Endodermal cell (in vitro differentiated cells): Measurements from ENCODE around the gene CLHC1. TPM values are rescaled to one million over a fixed set of nuclear protein-coding genes. Genes with fewer than 3 reads are reported as not detected.
"Not testable (repeated sequence)": the region's sequence is repeated elsewhere in the genome, so short reads cannot be mapped to it uniquely, and the experiment has no call there.

Experiments
- DNase-seq: peaks from one replicate; pipeline ENCODE4 v3.0.0-alpha.2; 2017
- H3K27ac ChIP-seq: 2 replicates; pipeline ENCODE4 v1.5.1; 2013; ENCODE audit warnings: mild to moderate bottlenecking, low read depth, low read length, moderate library complexity
- H3K27me3 ChIP-seq: 2 replicates; pipeline ENCODE4 v1.6.1; 2013; ENCODE audit warnings: mild to moderate bottlenecking, low read length, moderate library complexity; ENCODE audit not compliant: insufficient read depth, control insufficient read depth, poor library complexity, severe bottlenecking
- H3K36me3 ChIP-seq: 2 replicates; pipeline ENCODE4 v1.7.0; 2013; ENCODE audit warnings: mild to moderate bottlenecking, low read length, moderate library complexity; ENCODE audit not compliant: control insufficient read depth, insufficient read depth
- H3K4me1 ChIP-seq: one replicate; pipeline ENCODE4 v1.7.0; 2013; ENCODE audit warnings: low read length; ENCODE audit not compliant: control insufficient read depth, insufficient read depth
- H3K4me3 ChIP-seq: 2 replicates; pipeline ENCODE4 v1.5.1; 2013; ENCODE audit warnings: mild to moderate bottlenecking, low read length, moderate library complexity
- H3K9ac ChIP-seq: 2 replicates; pipeline ENCODE4 v1.6.1; 2013; ENCODE audit warnings: mild to moderate bottlenecking, low read length, moderate library complexity; ENCODE audit not compliant: poor library complexity, severe bottlenecking; ENCODE audit errors: extremely low read depth
- H3K9me3 ChIP-seq: 2 replicates; pipeline ENCODE4 v1.6.1; 2013; ENCODE audit warnings: mild to moderate bottlenecking, low read length, moderate library complexity; ENCODE audit not compliant: control insufficient read depth
- H3K27ac Mint-ChIP-seq: 2 replicates; pipeline ENCODE4 v1.8.0; 2020; ENCODE audit warnings: mixed read lengths
- H3K27me3 Mint-ChIP-seq: 2 replicates; pipeline ENCODE4 v1.8.0; 2021; ENCODE audit warnings: mild to moderate bottlenecking, mixed read lengths; ENCODE audit not compliant: insufficient read depth
- H3K36me3 Mint-ChIP-seq: 2 replicates; pipeline ENCODE4 v1.8.0; 2020; ENCODE audit warnings: low read depth, mixed read lengths
- H3K4me1 Mint-ChIP-seq: 2 replicates; pipeline ENCODE4 v1.8.0; 2020; ENCODE audit warnings: mixed read lengths
- H3K4me3 Mint-ChIP-seq: 2 replicates; pipeline ENCODE4 v1.8.0; 2020; ENCODE audit warnings: mild to moderate bottlenecking, moderate library complexity, mixed read lengths
- H3K9me3 Mint-ChIP-seq: 2 replicates; pipeline ENCODE4 v1.8.0; 2020; ENCODE audit warnings: mild to moderate bottlenecking, mixed read lengths
- WGBS, 2 experiments: methylation state at CpG; one replicate each; pipeline versions ENCODE4 v1.1.5 to v1.1.7; 2013; ENCODE audit warnings: missing lambda C conversion rate in 2 of 2, mixed read lengths in 1 of 2; ENCODE audit not compliant: insufficient coverage in 1 of 2, insufficient read length in 1 of 2; 5-methylcytosine and 5-hydroxymethylcytosine counted together
- total RNA-seq, 2 donors: library from RNA; stranded (reverse); fragmentation: NEBNext Ultra II Directional in 1 of 2; extraction: Animal tissue kit (Norgen Biotek cat#: 25700) in 1 of 2; gene quantifications; 2 replicates in 1 of 2; 3 replicates in 1 of 2; pipeline ENCODE4 v1.2.1, GENCODE V29; 2021
- TF ChIP-seq, protein P1 (sequence below): fragments of 200-600 bp; sonication (generic); conservative IDR thresholded peaks from 2 replicates; pipeline ENCODE4 v1.5.0; 2021; ENCODE audit warnings: antibody characterized with exemption, mild to moderate bottlenecking

Gene CLHC1
- total RNA-seq, 2 donors from 2014 or later, result 15.4 to 17.9 TPM

DNA sequence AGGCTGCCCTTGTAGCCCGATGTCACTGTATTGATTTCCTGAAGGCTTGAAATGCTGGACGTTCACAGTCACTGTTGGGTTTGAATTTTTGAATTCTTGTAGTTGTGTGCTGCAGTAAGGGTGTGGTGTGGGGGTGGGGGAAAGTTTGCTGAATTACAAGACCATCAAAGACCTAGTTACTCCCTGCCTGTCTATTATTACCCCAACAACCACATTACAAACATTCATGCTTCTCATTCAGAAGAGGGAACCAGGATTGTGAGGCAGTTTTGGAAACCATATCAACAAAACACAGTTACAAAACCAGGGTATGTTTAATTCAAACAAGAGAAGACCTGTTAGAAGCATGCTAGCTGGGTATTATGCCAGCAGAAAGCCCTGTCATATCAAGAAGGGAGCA is 85.8 kb downstream of the CLHC1 start:
- H3K27ac Mint-ChIP-seq, result no peak overlapping the region
- TF ChIP-seq, protein P1, sequence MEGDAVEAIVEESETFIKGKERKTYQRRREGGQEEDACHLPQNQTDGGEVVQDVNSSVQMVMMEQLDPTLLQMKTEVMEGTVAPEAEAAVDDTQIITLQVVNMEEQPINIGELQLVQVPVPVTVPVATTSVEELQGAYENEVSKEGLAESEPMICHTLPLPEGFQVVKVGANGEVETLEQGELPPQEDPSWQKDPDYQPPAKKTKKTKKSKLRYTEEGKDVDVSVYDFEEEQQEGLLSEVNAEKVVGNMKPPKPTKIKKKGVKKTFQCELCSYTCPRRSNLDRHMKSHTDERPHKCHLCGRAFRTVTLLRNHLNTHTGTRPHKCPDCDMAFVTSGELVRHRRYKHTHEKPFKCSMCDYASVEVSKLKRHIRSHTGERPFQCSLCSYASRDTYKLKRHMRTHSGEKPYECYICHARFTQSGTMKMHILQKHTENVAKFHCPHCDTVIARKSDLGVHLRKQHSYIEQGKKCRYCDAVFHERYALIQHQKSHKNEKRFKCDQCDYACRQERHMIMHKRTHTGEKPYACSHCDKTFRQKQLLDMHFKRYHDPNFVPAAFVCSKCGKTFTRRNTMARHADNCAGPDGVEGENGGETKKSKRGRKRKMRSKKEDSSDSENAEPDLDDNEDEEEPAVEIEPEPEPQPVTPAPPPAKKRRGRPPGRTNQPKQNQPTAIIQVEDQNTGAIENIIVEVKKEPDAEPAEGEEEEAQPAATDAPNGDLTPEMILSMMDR, result no peak
- DNase-seq, result no peak
- Histone ChIP-seq H3K4me1 (peaks cover 16% of the 10 kb centered on the region), H3K27me3 (no peaks in the 10 kb centered on the region), H3K4me3 (no peak overlapping the region), H3K9ac (no peak overlapping the region), H3K27ac (no peak overlapping the region), H3K36me3 (no peaks in the 10 kb centered on the region), H3K9me3 (no peaks in the 10 kb centered on the region)
- no peaks in the 10 kb centered on the region for H3K36me3 Mint-ChIP-seq
- no peaks in the 10 kb centered on the region for H3K9me3 Mint-ChIP-seq
- 89% methylated on average over 2 of the region's 2 CpGs; no CpG with 5 or more reads in 1 of the 2 experiments for WGBS, 2 experiments
- H3K4me3 Mint-ChIP-seq, result no peak overlapping the region
- peaks cover 37% of the 10 kb centered on the region for H3K4me1 Mint-ChIP-seq
- H3K27me3 Mint-ChIP-seq, result peaks cover 13% of the 10 kb centered on the region

DNA sequence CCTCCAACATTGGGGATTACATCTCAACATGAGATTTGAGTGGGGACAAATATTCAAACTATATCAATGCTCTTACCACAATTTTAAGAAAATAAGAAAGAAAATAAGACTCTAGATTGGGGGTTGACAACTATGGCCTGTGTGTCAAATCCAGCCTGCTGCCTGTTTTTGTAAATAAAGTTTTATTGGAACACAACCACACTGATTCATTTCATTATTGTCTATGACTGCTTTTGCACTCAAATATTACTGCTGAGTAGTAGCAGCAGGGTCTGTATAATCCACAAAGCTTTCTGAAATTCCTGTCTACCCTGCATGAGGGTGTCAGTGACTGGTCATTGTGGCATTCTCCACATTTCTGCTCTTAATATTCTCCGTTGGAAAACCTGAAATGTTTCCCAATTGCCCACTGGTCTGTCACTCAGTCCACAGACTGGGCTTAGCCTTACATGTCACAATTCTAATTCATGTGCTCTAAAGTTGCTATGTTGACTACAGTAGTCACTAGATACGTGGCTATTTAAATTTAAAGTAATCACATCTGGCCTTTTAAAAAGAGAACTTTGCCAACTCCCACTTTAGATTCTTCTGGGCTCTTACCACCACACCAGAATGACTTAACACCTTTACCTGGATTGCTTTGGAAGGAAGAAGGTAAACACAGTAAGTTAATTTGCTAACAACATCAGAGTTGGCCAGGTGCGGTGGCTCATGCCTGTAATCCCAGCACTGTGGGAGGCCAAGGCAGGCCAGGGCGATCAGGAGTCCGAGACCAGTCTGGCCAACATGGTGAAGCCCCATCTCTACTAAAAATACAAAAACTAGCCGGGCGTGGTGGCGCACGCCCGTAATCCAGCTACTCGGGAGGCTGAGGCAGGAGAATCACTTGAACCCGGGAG is 86.9 kb downstream of the CLHC1 start:
- peaks cover 19% of the 10 kb centered on the region for H3K4me1 ChIP-seq
- H3K4me3 ChIP-seq, result no peak overlapping the region
- H3K9me3 ChIP-seq, result no peaks in the 10 kb centered on the region
- H3K9me3 Mint-ChIP-seq, result no peaks in the 10 kb centered on the region
- no peaks in the 10 kb centered on the region for H3K36me3 Mint-ChIP-seq
- no peak overlapping the region for H3K27ac ChIP-seq
- H3K4me3 Mint-ChIP-seq, result no peak overlapping the region
- H3K9ac ChIP-seq, result no peak overlapping the region
- peak; percentile 33 for DNase-seq
- no peak overlapping the region for H3K27ac Mint-ChIP-seq
- H3K27me3 ChIP-seq, result no peaks in the 10 kb centered on the region
- H3K4me1 Mint-ChIP-seq, result peaks cover 47% of the 10 kb centered on the region
- TF ChIP-seq, protein P1, result no peak
- no peaks in the 10 kb centered on the region for H3K36me3 ChIP-seq
- WGBS, 2 experiments, result 87 to 95% methylated on average over 11 to 12 of the region's 12 CpGs
- H3K27me3 Mint-ChIP-seq, result peaks cover 10% of the 10 kb centered on the region

DNA sequence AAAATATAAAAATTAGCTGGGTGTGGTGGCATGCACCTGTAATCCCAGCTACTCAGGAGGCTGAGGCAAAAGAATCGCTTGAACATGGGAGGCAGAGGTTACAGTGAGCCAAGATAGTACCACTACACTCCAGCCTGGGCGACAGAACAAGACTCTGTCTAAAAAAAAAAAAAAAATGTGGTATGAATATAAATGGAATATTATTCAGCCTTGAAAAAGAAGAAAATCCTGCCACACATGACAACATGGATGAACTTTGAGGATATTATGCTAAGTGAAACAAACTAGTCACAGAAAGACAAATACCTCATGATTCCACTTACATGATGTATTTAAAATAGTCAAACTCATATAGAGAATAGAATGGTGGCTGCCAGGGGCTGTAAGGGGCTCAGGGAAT is 88.4 kb downstream of the CLHC1 start:
- WGBS, 2 experiments, result 97% methylated on average over 2 of the region's 2 CpGs; no CpG with 5 or more reads in 1 of the 2 experiments
- not testable (repeated sequence) for H3K36me3 Mint-ChIP-seq, H3K9me3 Mint-ChIP-seq, H3K36me3 ChIP-seq, H3K9ac ChIP-seq, H3K27ac ChIP-seq, H3K4me3 ChIP-seq, H3K9me3 ChIP-seq, H3K4me3 Mint-ChIP-seq, DNase-seq, H3K27ac Mint-ChIP-seq, H3K27me3 ChIP-seq, H3K27me3 Mint-ChIP-seq
- peaks cover 53% of the 10 kb centered on the region for H3K4me1 Mint-ChIP-seq
- H3K4me1 ChIP-seq, result peaks cover 19% of the 10 kb centered on the region
